ENCODE data around the gene CFAP53. TPM values are rescaled to one million over a fixed set of nuclear protein-coding genes. Genes with fewer than 3 reads are reported as not detected.
A peak's percentile ranks its signal among the peaks of the same experiment; 100 is the strongest.
"Not testable (repeated sequence)": the region's sequence is repeated elsewhere in the genome, so short reads cannot be mapped to it uniquely, and the experiment has no call there.

The CFAP53 gene
- polyA plus RNA-seq = 0.91 TPM
- long read RNA-seq, donor 1 = 0 reads
- long read RNA-seq, donor 2 = 0 reads
- long read RNA-seq, donor 3 = 0 reads
- long read RNA-seq, donor 4 = 0 reads
- long read RNA-seq, donor 5 = 0 reads
- long read RNA-seq, donor 6 = 0 reads
- long read RNA-seq, donor 7 = 0 reads
- long read RNA-seq, donor 8 = 0 reads
- long read RNA-seq, donor 9 = 0 reads
- long read RNA-seq, donor 10 = 0 reads
- long read RNA-seq, donor 11 = 0 reads

GRCh38 chr18:50266248-50266704 lies at the start of gene CFAP53:
Gene CFAP53 (minus strand): TSS chr18:50266495. CDS start chr18:50266404, 91 bp downstream.
- Histone ChIP-seq H3K27ac (ENCODE audit: low read length) (no peak within 1 kb of the TSS), H3K4me3 (ENCODE audit: low read length) (peak within 1 kb of the TSS; percentile 76), H3K36me3 (ENCODE audit: control insufficient read depth, insufficient read depth, low read length) (peaks cover 25% of the 10 kb centered on the region), H3K4me1 (ENCODE audit: control insufficient read depth, insufficient read depth, low read length) (peaks cover 5% of the 10 kb centered on the region), H3K9me3 (ENCODE audit: control insufficient read depth, low read depth, low read length) (no peaks in the 10 kb centered on the region), H3K27me3 (ENCODE audit: control insufficient read depth, insufficient read depth, low read length) (no peaks in the 10 kb centered on the region)
- peak; percentile 91 to 93 for DNase-seq
- WGBS (ENCODE audit: insufficient coverage, low lambda C conversion rate) = no CpG with 5 or more reads among the region's 37 CpGs

- Histone ChIP-seq H3K4me1 (ENCODE audit: control insufficient read depth, insufficient read depth, low read length) (no peaks in the 10 kb centered on the region), H3K36me3 (ENCODE audit: control insufficient read depth, insufficient read depth, low read length) (no peaks in the 10 kb centered on the region), H3K27me3 (ENCODE audit: control insufficient read depth, insufficient read depth, low read length) (no peaks in the 10 kb centered on the region), H3K27ac (ENCODE audit: low read length) (no peak overlapping the region), H3K9me3 (ENCODE audit: control insufficient read depth, low read depth, low read length) (no peaks in the 10 kb centered on the region), H3K4me3 (ENCODE audit: low read length) (no peak overlapping the region)
- WGBS (ENCODE audit: insufficient coverage, low lambda C conversion rate) = no CpG with 5 or more reads among the region's 5 CpGs
- no peak for DNase-seq
Observed at GRCh38 chr18:50315100-50315871, 49.0 kb upstream of the CFAP53 start.

GRCh38 chr18:50313873-50314460 lies 47.7 kb upstream of the CFAP53 start:
- Histone ChIP-seq H3K4me3 (ENCODE audit: low read length) (no peak overlapping the region), H3K9me3 (ENCODE audit: control insufficient read depth, low read depth, low read length) (no peaks in the 10 kb centered on the region), H3K27ac (ENCODE audit: low read length) (no peak overlapping the region), H3K4me1 (ENCODE audit: control insufficient read depth, insufficient read depth, low read length) (no peaks in the 10 kb centered on the region), H3K36me3 (ENCODE audit: control insufficient read depth, insufficient read depth, low read length) (no peaks in the 10 kb centered on the region), H3K27me3 (ENCODE audit: control insufficient read depth, insufficient read depth, low read length) (no peaks in the 10 kb centered on the region)
- no peak for DNase-seq
- 14% methylated on average over 1 of the region's 2 CpGs for WGBS (ENCODE audit: insufficient coverage, low lambda C conversion rate)

- no peak for DNase-seq
- no peaks in the 10 kb centered on the region for H3K27me3 ChIP-seq (ENCODE audit: control insufficient read depth, insufficient read depth, low read length)
- H3K4me1 ChIP-seq (ENCODE audit: control insufficient read depth, insufficient read depth, low read length) = no peaks in the 10 kb centered on the region
- no peak overlapping the region for H3K4me3 ChIP-seq (ENCODE audit: low read length)
- H3K36me3 ChIP-seq (ENCODE audit: control insufficient read depth, insufficient read depth, low read length) = no peaks in the 10 kb centered on the region
- WGBS (ENCODE audit: insufficient coverage, low lambda C conversion rate) = no CpG with 5 or more reads among the region's 2 CpGs
- H3K9me3 ChIP-seq (ENCODE audit: control insufficient read depth, low read depth, low read length) = no peaks in the 10 kb centered on the region
- H3K27ac ChIP-seq (ENCODE audit: low read length) = no peak overlapping the region
Observed at GRCh38 chr18:50313031-50313607, 46.8 kb upstream of the CFAP53 start.

- H3K27ac ChIP-seq (ENCODE audit: low read length) = no peak overlapping the region
- WGBS (ENCODE audit: insufficient coverage, low lambda C conversion rate) = 88% methylated on average over 1 of the region's 7 CpGs
Observed at GRCh38 chr18:50312296-50313030, 46.2 kb upstream of the CFAP53 start.

GRCh38 chr18:50311650-50312049 lies 45.4 kb upstream of the CFAP53 start:
- DNase-seq = peak; percentile 33 to 77
- Histone ChIP-seq H3K4me3 (ENCODE audit: low read length) (no peak overlapping the region), H3K27ac (ENCODE audit: low read length) (no peak overlapping the region), H3K36me3 (ENCODE audit: control insufficient read depth, insufficient read depth, low read length) (no peaks in the 10 kb centered on the region), H3K9me3 (ENCODE audit: control insufficient read depth, low read depth, low read length) (no peaks in the 10 kb centered on the region), H3K4me1 (ENCODE audit: control insufficient read depth, insufficient read depth, low read length) (no peaks in the 10 kb centered on the region), H3K27me3 (ENCODE audit: control insufficient read depth, insufficient read depth, low read length) (no peaks in the 10 kb centered on the region)
- no CpG with 5 or more reads among the region's 3 CpGs for WGBS (ENCODE audit: insufficient coverage, low lambda C conversion rate)

More at GRCh38 chr18:50312296-50313030, 46.2 kb upstream of the CFAP53 start:
- Histone ChIP-seq H3K4me3 (ENCODE audit: low read length) (no peak overlapping the region), H3K4me1 (ENCODE audit: control insufficient read depth, insufficient read depth, low read length) (no peaks in the 10 kb centered on the region), H3K9me3 (ENCODE audit: control insufficient read depth, low read depth, low read length) (no peaks in the 10 kb centered on the region), H3K27me3 (ENCODE audit: control insufficient read depth, insufficient read depth, low read length) (no peaks in the 10 kb centered on the region), H3K36me3 (ENCODE audit: control insufficient read depth, insufficient read depth, low read length) (no peaks in the 10 kb centered on the region)
- no peak for DNase-seq

- no peaks in the 10 kb centered on the region for H3K36me3 ChIP-seq (ENCODE audit: control insufficient read depth, insufficient read depth, low read length)
- H3K27ac ChIP-seq (ENCODE audit: low read length) = no peak overlapping the region
- H3K4me1 ChIP-seq (ENCODE audit: control insufficient read depth, insufficient read depth, low read length) = no peaks in the 10 kb centered on the region
- no peaks in the 10 kb centered on the region for H3K27me3 ChIP-seq (ENCODE audit: control insufficient read depth, insufficient read depth, low read length)
- no peak for DNase-seq
- H3K9me3 ChIP-seq (ENCODE audit: control insufficient read depth, low read depth, low read length) = no peaks in the 10 kb centered on the region
- H3K4me3 ChIP-seq (ENCODE audit: low read length) = no peak overlapping the region
- WGBS (ENCODE audit: insufficient coverage, low lambda C conversion rate) = 69% methylated on average over 3 of the region's 10 CpGs
Observed at GRCh38 chr18:50310080-50310479, 43.8 kb upstream of the CFAP53 start.

GRCh38 chr18:50308851-50309250 lies 42.6 kb upstream of the CFAP53 start:
- H3K4me3 ChIP-seq (ENCODE audit: low read length); H3K27me3 ChIP-seq (ENCODE audit: control insufficient read depth, insufficient read depth, low read length); H3K36me3 ChIP-seq (ENCODE audit: control insufficient read depth, insufficient read depth, low read length); H3K4me1 ChIP-seq (ENCODE audit: control insufficient read depth, insufficient read depth, low read length); H3K27ac ChIP-seq (ENCODE audit: low read length); DNase-seq; H3K9me3 ChIP-seq (ENCODE audit: control insufficient read depth, low read depth, low read length): not testable (repeated sequence)
- 80% methylated on average over 2 of the region's 5 CpGs for WGBS (ENCODE audit: insufficient coverage, low lambda C conversion rate)

- peak overlapping the region; percentile 39 for H3K4me3 ChIP-seq (ENCODE audit: low read length)
- peaks cover under 1% of the 10 kb centered on the region for H3K27me3 ChIP-seq (ENCODE audit: control insufficient read depth, insufficient read depth, low read length)
- no peaks in the 10 kb centered on the region for H3K36me3 ChIP-seq (ENCODE audit: control insufficient read depth, insufficient read depth, low read length)
- no peaks in the 10 kb centered on the region for H3K4me1 ChIP-seq (ENCODE audit: control insufficient read depth, insufficient read depth, low read length)
- 14% methylated on average over 7 of the region's 26 CpGs for WGBS (ENCODE audit: insufficient coverage, low lambda C conversion rate)
- DNase-seq = peak; percentile 86
- no peaks in the 10 kb centered on the region for H3K9me3 ChIP-seq (ENCODE audit: control insufficient read depth, low read depth, low read length)
- peak overlapping the region; percentile 4 for H3K27ac ChIP-seq (ENCODE audit: low read length)
Observed at GRCh38 chr18:50307738-50308470, 41.6 kb upstream of the CFAP53 start.

Data from large intestine (tissue), 12 donors.